ENCODE results near the gene ZFC3H1. TPM values are rescaled to one million over a fixed set of nuclear protein-coding genes. Genes with fewer than 3 reads are reported as not detected.
A peak's percentile ranks its signal among the peaks of the same experiment; 100 is the strongest.

Gene ZFC3H1
- total RNA-seq, 6 donors from 2014 or later: 35.9 to 225 (median 74.1) TPM

GRCh38 chr12:71664411-71665089 is 902 bp upstream of the ZFC3H1 start:
- Histone ChIP-seq H3K4me3 (peak overlapping the region; percentile 66 to 91 (median 90)), H3K36me3 (peaks cover 4 to 8% (median 5%) of the 10 kb centered on the region in 4 donors), H3K4me1 (peaks cover 26 to 40% (median 28%) of the 10 kb centered on the region in 4 donors), H3K27ac (peak overlapping the region; percentile 96 to 99 (median 99)), H3K9me3 (no peaks in the 10 kb centered on the region), H3K27me3 (no peaks in the 10 kb centered on the region)
- DNase-seq (no peak), ATAC-seq (ENCODE audit: low FRiP score in 2 of 2) (peak in 1 of 2 donors; percentile 31)
- WGBS, 2 donors: 0 to 2% methylated on average over 20 of the region's 20 CpGs
- no peak for TF ChIP-seq EP300 (IDR thresholded peaks at IDR 0.05)
- no peak for TF ChIP-seq POLR2A (IDR thresholded peaks at IDR 0.05)
- TF ChIP-seq POLR2AphosphoS5 (IDR thresholded peaks at IDR 0.05): peak in 1 of 2 donors; percentile 5

GRCh38 chr12:71662849-71663560 is 643 bp downstream of the ZFC3H1 start:
- H3K9me3 ChIP-seq: no peaks in the 10 kb centered on the region
- peaks cover 4 to 22% (median 11%) of the 10 kb centered on the region in 4 donors for H3K36me3 ChIP-seq
- 0% methylated on average over 24 to 43 of the region's 53 CpGs for WGBS, 2 donors
- DNase-seq: peak; percentile 72 to 92
- peak in 2 of 4 donors; percentile 48 to 69 for TF ChIP-seq POLR2A (IDR thresholded peaks at IDR 0.05)
- no peak for TF ChIP-seq EP300 (IDR thresholded peaks at IDR 0.05)
- TF ChIP-seq POLR2AphosphoS5 (IDR thresholded peaks at IDR 0.05): peak; percentile 36 to 58
- TF ChIP-seq CTCF (IDR thresholded peaks at IDR 0.05): no peak
- H3K27me3 ChIP-seq: no peaks in the 10 kb centered on the region
- H3K4me3 ChIP-seq: peak overlapping the region; percentile 66 to 91 (median 90)
- peaks cover 26 to 40% (median 28%) of the 10 kb centered on the region in 4 donors for H3K4me1 ChIP-seq
- peak; percentile 70 to 73 for ATAC-seq (ENCODE audit: low FRiP score in 2 of 2)
- H3K27ac ChIP-seq: peak overlapping the region; percentile 96 to 99 (median 99)

GRCh38 chr12:71661977-71662530 is 1.6 kb downstream of the ZFC3H1 start:
- ATAC-seq (ENCODE audit: low FRiP score in 2 of 2) (no peak), DNase-seq (no peak)
- Histone ChIP-seq H3K4me1 (peaks cover 26 to 42% (median 28%) of the 10 kb centered on the region in 4 donors), H3K9me3 (no peaks in the 10 kb centered on the region), H3K27me3 (no peaks in the 10 kb centered on the region), H3K4me3 (peak overlapping the region; percentile 66 to 91 (median 90)), H3K27ac (peak overlapping the region; percentile 96 to 99 (median 99)), H3K36me3 (peaks cover 4 to 32% (median 18%) of the 10 kb centered on the region in 4 donors)
- WGBS, 2 donors: 5 to 6% methylated on average over 8 of the region's 8 CpGs
- TF ChIP-seq EP300 (IDR thresholded peaks at IDR 0.05): no peak
- no peak for TF ChIP-seq POLR2A (IDR thresholded peaks at IDR 0.05)
- TF ChIP-seq CTCF (IDR thresholded peaks at IDR 0.05): no peak
- no peak for TF ChIP-seq POLR2AphosphoS5 (IDR thresholded peaks at IDR 0.05)

GRCh38 chr12:71656740-71657139 is 6.9 kb downstream of the ZFC3H1 start:
- H3K4me1 ChIP-seq: peaks cover 15 to 36% (median 33%) of the 10 kb centered on the region in 4 donors
- DNase-seq (no peak), ATAC-seq (ENCODE audit: low FRiP score in 2 of 2) (no peak)
- TF ChIP-seq EP300 (IDR thresholded peaks at IDR 0.05) (no peak), CTCF (IDR thresholded peaks at IDR 0.05) (no peak), POLR2AphosphoS5 (IDR thresholded peaks at IDR 0.05) (no peak), POLR2A (IDR thresholded peaks at IDR 0.05) (no peak)
- H3K27me3 ChIP-seq: no peaks in the 10 kb centered on the region
- H3K9me3 ChIP-seq: no peaks in the 10 kb centered on the region
- peaks cover 4 to 76% (median 18%) of the 10 kb centered on the region in 4 donors for H3K36me3 ChIP-seq
- 67 to 72% methylated on average over 3 of the region's 3 CpGs for WGBS, 2 donors
- no peak overlapping the region for H3K4me3 ChIP-seq
- no peak overlapping the region for H3K27ac ChIP-seq

- no peak for DNase-seq
- H3K27ac ChIP-seq: no peak overlapping the region
- H3K27me3 ChIP-seq: no peaks in the 10 kb centered on the region
- WGBS, 2 donors: 97 to 100% methylated on average over 1 of the region's 1 CpG
- H3K9me3 ChIP-seq: no peaks in the 10 kb centered on the region
- peaks cover 4 to 79% (median 18%) of the 10 kb centered on the region in 4 donors for H3K36me3 ChIP-seq
- no peak overlapping the region for H3K4me3 ChIP-seq
- TF ChIP-seq CTCF (IDR thresholded peaks at IDR 0.05): no peak
- peaks cover 7 to 29% (median 26%) of the 10 kb centered on the region in 4 donors for H3K4me1 ChIP-seq
- no peak for ATAC-seq (ENCODE audit: low FRiP score in 2 of 2)
These were observed 7.7 kb downstream of the ZFC3H1 start for GRCh38 chr12:71655907-71656306.
